22Rv1 (cell line): Measurements from ENCODE around the gene NOLC1.

Source experiments
- H3K27ac ChIP-seq: fragments of 450-650 bp; 2 replicates; pipeline ENCODE4 v1.5.1; 2017
- ZFX ChIP-seq: fragments of 450-650 bp; IDR thresholded peaks from 2 replicates; pipeline ENCODE4 v1.6.1; 2017; ENCODE audit warnings: antibody characterized with exemption, borderline replicate concordance
- TF ChIP-seq, protein P1 (sequence below): fragments of 450-650 bp; IDR thresholded peaks from 2 replicates; pipeline ENCODE4 v1.5.1; 2017; ENCODE audit warnings: mild to moderate bottlenecking

Gene NOLC1

DNA sequence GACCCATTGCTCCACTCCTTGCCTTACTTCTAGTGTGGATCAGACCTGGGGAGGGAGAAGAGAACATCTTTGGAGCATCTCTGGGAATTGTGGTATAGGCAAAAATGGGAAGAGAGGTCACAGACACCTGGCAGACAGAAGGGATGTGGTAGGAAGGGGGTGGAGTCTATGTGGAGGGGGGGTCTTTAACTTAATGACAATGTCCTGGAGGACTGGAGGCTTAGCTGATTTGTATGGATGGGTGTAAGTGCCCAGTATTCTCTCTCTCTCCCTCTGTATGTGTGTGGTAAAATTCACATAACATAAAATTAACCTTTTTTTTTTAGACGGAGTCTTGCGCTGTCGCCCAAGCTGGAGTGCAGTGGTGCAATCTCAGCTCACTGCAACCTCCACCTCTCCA is 29.0 kb upstream of the NOLC1 start:
- TF ChIP-seq, protein P1, sequence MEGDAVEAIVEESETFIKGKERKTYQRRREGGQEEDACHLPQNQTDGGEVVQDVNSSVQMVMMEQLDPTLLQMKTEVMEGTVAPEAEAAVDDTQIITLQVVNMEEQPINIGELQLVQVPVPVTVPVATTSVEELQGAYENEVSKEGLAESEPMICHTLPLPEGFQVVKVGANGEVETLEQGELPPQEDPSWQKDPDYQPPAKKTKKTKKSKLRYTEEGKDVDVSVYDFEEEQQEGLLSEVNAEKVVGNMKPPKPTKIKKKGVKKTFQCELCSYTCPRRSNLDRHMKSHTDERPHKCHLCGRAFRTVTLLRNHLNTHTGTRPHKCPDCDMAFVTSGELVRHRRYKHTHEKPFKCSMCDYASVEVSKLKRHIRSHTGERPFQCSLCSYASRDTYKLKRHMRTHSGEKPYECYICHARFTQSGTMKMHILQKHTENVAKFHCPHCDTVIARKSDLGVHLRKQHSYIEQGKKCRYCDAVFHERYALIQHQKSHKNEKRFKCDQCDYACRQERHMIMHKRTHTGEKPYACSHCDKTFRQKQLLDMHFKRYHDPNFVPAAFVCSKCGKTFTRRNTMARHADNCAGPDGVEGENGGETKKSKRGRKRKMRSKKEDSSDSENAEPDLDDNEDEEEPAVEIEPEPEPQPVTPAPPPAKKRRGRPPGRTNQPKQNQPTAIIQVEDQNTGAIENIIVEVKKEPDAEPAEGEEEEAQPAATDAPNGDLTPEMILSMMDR: no peak
- TF ChIP-seq ZFX: no peak
- peak overlapping the region; percentile 22; the same call in 1 of the 2 replicates for H3K27ac ChIP-seq

DNA sequence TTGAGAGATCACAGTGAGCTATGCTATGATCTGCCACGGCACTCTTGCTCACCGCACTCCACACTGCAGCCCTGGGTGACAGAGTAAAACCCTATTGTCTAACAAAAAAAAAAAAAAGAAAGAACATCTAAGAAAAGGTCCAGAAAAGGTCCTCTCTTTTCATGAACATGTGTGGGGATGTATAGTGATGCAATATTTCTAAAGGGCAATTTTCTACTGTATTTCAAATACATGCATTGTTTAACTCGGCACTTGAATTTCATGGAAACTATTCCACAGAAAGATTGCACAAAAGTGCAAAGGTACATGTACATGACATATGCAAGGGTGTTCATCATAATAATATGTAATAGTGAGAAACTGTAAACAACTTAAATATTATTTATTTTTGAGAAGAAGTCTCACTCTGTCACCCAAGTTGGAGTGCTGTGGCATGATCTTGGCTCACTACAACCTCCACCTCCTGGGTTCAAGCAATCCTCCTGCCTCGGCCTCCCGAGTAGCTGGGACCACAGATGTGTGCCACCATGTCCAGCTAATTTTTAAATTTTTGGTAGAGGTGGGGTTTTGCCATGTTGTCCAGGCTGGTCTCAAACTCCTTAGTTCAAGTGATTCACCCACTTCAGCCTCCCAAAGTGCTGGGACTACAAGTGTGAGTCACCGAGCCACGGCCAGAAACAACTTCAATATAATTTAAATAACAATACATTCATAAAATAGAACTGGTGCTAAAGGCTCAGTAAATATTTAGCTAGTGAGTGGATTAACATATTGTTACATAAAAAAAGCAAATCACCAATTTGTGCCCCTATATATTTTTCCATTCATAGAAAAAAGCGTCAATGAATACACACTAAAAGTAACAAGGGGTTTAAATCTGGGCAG is 20.7 kb upstream of the NOLC1 start:
- no peak for TF ChIP-seq ZFX
- TF ChIP-seq, protein P1: no peak
- peak overlapping the region; percentile 93 for H3K27ac ChIP-seq

DNA sequence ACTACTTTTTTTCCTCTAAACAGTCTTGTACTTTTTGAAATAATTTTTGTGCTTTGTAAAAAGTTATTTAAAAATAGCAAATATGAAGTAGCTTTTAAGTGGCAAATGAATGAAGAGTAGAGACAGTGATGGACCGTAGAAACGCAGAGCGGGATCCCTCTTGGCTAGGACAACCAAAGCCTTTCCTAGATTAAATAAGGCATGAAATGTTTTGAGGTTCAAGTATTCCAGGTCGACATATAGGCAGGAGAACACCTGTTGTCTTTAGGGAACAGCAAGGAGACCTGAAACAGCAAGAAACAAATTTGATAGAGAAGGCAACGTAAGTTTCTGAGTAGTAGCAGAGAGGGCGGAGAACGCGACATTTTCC is 20.0 kb upstream of the NOLC1 start:
- H3K27ac ChIP-seq: peak overlapping the region; percentile 93
- TF ChIP-seq, protein P1: no peak
- no peak for TF ChIP-seq ZFX

DNA sequence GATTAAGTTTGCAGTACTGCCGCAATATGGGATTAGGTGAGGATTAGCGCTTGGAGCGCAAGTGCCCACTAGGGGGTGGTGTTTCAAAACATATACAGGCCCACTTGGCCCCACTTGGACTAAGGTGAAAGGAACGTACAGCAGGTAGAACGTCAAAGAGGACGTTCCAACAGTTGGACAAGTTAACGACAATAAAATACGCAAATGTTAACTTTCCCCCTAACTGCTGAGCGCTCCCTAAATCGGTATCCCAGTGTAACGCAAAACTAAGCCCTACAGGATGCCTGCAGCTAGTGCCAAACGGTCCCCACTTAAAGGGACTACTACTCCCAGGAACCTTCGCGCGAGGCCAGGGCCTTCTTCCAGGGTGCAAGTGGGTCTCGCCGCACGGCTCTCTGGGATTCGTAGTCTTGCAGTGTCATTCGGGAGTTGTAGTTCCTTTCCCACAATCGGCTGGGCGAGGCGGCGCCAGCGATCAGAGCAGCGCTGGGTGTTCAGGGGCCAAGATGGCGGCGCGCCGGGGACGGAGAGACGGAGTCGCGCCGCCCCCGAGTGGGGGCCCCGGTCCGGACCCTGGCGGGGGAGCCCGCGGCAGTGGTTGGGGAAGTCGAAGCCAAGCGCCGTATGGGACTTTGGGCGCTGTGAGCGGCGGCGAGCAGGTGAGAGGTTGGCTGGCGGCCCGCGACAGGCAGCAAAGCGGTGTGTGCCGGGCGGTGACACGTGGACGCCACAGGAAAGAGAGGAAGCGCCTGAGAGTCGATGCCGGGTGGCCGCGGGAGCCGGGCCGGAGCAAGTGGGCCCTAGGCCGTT is 19.4 kb upstream of the NOLC1 start, which contains the start of gene PPRC1:
Gene PPRC1, plus strand, starts transcription at position 478 of the 810 bp plus-strand sequence. Its CDS starts 29 bp downstream, at position 507.
- TF ChIP-seq ZFX: no peak
- TF ChIP-seq, protein P1: peak; percentile 93

DNA sequence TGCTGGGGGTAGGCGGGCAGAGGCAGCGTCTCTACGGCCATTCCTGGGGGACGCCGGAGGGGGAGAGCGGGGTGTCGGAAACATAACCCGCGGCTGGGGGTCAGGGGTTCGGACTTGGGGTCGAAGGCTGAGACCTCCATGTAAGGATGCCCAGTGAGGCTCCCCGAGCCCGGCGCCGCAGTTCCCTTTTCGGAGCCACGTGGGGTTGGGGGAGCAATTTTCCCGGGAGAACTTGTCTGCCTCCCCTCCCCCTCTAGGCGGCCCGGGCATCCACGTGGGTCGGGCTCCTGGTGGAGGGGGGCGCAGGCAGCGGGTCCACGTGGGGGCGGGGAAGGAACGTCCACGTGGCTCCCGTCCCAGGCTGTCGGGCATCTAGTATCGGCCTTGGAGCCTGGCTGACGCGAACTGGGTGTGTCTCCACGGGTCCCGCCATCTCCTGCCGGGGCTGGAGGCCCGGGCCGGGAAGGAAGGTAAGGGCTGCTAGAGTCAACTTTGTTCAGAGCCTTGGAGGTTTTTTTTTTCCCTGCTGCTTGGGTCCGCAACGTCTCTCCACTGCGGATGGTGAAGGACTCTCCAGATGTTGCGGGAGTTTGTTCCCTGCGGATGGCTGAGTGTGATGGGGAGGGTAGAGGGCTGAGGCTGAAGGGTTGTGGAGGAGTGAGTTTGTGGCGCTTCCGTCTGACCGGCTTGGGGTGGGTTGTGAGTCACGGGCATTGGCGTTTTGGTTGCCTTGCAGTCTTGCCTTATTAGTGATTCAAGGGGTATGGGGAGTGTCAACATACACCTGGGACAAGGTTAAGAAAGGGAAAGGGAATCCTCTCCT is 18.6 kb upstream of the NOLC1 start:
- no peak for TF ChIP-seq ZFX
- TF ChIP-seq, protein P1: no peak
- peak overlapping the region; percentile 93 for H3K27ac ChIP-seq

More for the DNA sequence above, 19.4 kb upstream of the NOLC1 start, which contains the start of gene PPRC1:
- H3K27ac ChIP-seq: peak within 1 kb of the TSS; percentile 93

DNA sequence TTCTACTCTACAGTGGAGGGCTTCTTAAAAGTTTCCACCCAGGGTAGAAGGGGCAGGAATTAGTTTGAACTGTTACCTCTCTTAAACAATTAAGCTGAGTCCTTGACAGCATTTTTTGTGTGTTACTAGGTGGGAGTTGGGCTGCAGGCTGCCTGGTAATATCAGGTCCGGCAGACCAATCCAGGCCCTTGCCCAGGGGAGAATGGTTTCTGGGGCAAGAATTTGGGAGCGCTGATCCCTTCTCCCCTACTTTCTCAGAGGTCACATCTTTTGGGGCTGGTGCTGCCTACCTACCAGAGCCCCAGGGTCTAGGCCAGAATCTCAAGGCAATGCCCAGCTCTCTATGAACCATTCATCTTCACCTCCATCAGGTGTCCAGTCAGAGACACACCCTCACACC is 17.8 kb upstream of the NOLC1 start:
- peak overlapping the region; percentile 93 for H3K27ac ChIP-seq
- TF ChIP-seq ZFX: no peak
- TF ChIP-seq, protein P1: no peak
